Transverse colon (tissue), 4 donors: ENCODE results near the gene C1orf52.

Experiments
- POLR2A ChIP-seq: fragments of 450-650 bp; IDR thresholded peaks from one replicate; pipeline ENCODE4 v1.6.1; 2016; ENCODE audit warnings: antibody characterized with exemption, mild to moderate bottlenecking, moderate library complexity
- POLR2AphosphoS5 ChIP-seq, 3 donors: sonication (generic); formaldehyde crosslinking; IDR thresholded peaks; one replicate each; pipeline ENCODE4 v1.6.1; 2016; ENCODE audit warnings: antibody characterized with exemption in 3 of 3
- TF ChIP-seq, protein P1 (sequence below), 5 experiments: fragments of 200-600 bp in 3 of 5; fragments of 450-650 bp in 2 of 5; sonication (generic) in 3 of 5; IDR thresholded peaks; 1 replicate in 2 of 5; 2 replicates in 3 of 5; pipeline ENCODE4 v1.5.1; 2016 to 2017; ENCODE audit warnings: antibody characterized with exemption in 5 of 5, inconsistent platforms in 3 of 5, mild to moderate bottlenecking in 2 of 5, moderate library complexity in 1 of 5

DNA sequence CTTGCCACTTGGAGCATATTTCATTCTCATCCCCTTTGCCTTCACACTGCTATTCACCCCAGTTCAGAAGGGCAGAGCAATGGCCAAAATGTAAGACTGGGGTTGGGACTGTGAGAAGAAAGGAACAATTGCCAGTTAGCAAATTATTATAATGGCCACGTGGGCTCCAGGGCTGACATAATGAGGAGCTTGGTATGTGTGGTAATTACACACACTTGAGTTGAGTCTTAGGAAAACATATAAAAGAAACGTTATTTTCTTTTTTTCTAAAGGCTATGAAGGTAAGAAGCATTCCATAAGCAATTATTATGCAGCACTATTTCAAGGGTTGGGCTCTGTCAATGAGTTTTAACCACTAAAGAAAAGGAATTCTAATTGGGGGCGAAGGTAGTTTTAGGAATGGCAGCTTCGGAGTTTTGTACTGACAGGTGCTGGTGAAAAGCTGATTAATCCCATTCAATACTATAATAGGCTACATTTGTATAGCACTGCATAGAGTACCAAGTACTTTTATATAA lies 49.4 kb upstream of the C1orf52 start:
- TF ChIP-seq POLR2A (no peak), POLR2AphosphoS5 (IDR thresholded peaks at IDR 0.05) (no peak)
- TF ChIP-seq, protein P1, sequence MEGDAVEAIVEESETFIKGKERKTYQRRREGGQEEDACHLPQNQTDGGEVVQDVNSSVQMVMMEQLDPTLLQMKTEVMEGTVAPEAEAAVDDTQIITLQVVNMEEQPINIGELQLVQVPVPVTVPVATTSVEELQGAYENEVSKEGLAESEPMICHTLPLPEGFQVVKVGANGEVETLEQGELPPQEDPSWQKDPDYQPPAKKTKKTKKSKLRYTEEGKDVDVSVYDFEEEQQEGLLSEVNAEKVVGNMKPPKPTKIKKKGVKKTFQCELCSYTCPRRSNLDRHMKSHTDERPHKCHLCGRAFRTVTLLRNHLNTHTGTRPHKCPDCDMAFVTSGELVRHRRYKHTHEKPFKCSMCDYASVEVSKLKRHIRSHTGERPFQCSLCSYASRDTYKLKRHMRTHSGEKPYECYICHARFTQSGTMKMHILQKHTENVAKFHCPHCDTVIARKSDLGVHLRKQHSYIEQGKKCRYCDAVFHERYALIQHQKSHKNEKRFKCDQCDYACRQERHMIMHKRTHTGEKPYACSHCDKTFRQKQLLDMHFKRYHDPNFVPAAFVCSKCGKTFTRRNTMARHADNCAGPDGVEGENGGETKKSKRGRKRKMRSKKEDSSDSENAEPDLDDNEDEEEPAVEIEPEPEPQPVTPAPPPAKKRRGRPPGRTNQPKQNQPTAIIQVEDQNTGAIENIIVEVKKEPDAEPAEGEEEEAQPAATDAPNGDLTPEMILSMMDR (IDR thresholded peaks at IDR 0.05): no peak
